ENCODE measurements around the gene CAPZA1. TPM values are rescaled to one million over a fixed set of nuclear protein-coding genes. Genes with fewer than 3 reads are reported as not detected.
A peak's percentile ranks its signal among the peaks of the same experiment; 100 is the strongest.

CAPZA1 gene
- total RNA-seq, 1 experiment from 2014 or later = 148 TPM

DNA sequence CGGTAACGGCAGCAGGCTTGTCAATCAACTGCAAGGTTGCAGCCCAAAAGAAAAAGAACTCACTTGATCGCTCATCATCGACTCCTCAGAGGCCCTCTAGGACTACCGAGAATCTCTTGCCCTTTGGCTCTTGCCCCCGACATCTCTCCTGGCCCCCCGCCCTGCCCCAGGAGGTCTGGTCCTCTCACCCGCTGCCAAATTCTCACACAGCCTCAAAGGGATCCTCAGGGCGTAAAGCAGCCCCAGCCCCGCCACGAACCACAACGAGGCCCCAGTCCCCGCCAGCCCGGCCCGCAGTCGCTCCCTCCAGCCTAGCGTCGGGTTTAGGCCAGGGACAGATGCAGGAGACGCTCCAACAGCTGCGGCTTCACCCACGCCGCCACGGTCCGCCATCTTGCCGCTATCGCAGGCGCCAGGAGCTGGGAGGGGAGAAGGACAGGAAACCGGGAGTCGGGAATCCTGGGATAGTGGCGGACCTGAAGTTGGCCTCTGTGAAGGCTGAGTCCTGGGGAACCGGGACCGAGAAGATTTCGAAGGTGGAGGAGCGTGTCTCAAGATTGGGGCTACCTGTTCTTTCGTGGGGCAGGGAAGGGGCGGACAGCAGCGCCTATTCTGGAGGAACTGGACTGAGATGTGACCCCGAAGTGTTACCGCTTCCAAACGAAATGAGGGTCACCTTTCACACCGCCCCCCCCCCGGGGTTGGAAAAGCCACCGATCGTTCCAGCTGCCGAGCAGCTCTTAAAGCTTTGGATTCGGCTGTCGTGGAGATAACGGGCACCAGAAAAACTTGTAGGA lies 713 bp upstream of the CAPZA1 start, which contains the start of gene ST7L:
Gene ST7L (minus strand): TSS at position 421 of the 797 bp plus-strand sequence. CDS start 28 bp downstream, at position 393.
- H3K27ac ChIP-seq (ENCODE audit: low read depth, low read length) = peak within 1 kb of the TSS; percentile 87
- no TSS peak for BruUV-seq (replicated peaks)
- ChIA-PET CTCF (interaction anchor here (1.0 to 1.3 kb wide), 3 partner anchors 89 to 228 kb away, joined by 3 to 8 read pairs (median 3); no protein-coding TSS in a partner anchor), RAD21 (ENCODE audit: low non-redundant PET in 1 of 2, low total read pairs in 2 of 2, uncharacterized antibody in 2 of 2, unreplicated experiment in 2 of 2) (interaction anchor here in 1 of 2 experiments (0.7 kb wide), 1 partner anchor 233 kb away, joined by 3 read pairs; no protein-coding TSS in a partner anchor), POLR2A (interaction anchor here (0.7 to 1.8 kb wide), 4 partner anchors 75 to 225 kb away, joined by 3 to 6 read pairs (median 4); no protein-coding TSS in a partner anchor)
- ATAC-seq (peak; percentile 75), DNase-seq (ENCODE audit: low read depth, low spot score) (peak; percentile 49)
- H3K4me1 ChIP-seq (ENCODE audit: control insufficient read depth in 1 of 2, insufficient read depth in 2 of 2, low read length in 2 of 2) = peaks cover 9 to 24% of the 10 kb centered on the region in 2 experiments; a peak in 3 of 4 replicates
- no peaks in the 10 kb centered on the region for H3K9me2 ChIP-seq (ENCODE audit: insufficient read depth)
- no peaks in the 10 kb centered on the region for H3K27me3 ChIP-seq (ENCODE audit: insufficient read depth, low read length)
- TF ChIP-seq POLR2AphosphoS5 (IDR thresholded peaks at IDR 0.05; ENCODE audit: low read depth, low read length) = peak; percentile 74
- TF ChIP-seq, protein P1, sequence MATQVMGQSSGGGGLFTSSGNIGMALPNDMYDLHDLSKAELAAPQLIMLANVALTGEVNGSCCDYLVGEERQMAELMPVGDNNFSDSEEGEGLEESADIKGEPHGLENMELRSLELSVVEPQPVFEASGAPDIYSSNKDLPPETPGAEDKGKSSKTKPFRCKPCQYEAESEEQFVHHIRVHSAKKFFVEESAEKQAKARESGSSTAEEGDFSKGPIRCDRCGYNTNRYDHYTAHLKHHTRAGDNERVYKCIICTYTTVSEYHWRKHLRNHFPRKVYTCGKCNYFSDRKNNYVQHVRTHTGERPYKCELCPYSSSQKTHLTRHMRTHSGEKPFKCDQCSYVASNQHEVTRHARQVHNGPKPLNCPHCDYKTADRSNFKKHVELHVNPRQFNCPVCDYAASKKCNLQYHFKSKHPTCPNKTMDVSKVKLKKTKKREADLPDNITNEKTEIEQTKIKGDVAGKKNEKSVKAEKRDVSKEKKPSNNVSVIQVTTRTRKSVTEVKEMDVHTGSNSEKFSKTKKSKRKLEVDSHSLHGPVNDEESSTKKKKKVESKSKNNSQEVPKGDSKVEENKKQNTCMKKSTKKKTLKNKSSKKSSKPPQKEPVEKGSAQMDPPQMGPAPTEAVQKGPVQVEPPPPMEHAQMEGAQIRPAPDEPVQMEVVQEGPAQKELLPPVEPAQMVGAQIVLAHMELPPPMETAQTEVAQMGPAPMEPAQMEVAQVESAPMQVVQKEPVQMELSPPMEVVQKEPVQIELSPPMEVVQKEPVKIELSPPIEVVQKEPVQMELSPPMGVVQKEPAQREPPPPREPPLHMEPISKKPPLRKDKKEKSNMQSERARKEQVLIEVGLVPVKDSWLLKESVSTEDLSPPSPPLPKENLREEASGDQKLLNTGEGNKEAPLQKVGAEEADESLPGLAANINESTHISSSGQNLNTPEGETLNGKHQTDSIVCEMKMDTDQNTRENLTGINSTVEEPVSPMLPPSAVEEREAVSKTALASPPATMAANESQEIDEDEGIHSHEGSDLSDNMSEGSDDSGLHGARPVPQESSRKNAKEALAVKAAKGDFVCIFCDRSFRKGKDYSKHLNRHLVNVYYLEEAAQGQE (IDR thresholded peaks at IDR 0.05; ENCODE audit: low read depth) = no peak
- TF ChIP-seq, protein P2, sequence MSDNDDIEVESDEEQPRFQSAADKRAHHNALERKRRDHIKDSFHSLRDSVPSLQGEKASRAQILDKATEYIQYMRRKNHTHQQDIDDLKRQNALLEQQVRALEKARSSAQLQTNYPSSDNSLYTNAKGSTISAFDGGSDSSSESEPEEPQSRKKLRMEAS (IDR thresholded peaks at IDR 0.05) = peak; percentile 45; the same call in 1 of the 2 replicates
- TF ChIP-seq SP1 (IDR thresholded peaks at IDR 0.05; ENCODE audit: low read depth) = peak; percentile 8; the same call in 1 of the 2 replicates
- TF ChIP-seq YY1 (IDR thresholded peaks at IDR 0.05; ENCODE audit: extremely low read depth, insufficient replicate concordance, low read depth, low read length) = peak; percentile 97
- TF ChIP-seq SIN3A (IDR thresholded peaks at IDR 0.05; ENCODE audit: low read depth) = peak; percentile 48; the same call in 1 of the 2 replicates
- H3K79me2 ChIP-seq (ENCODE audit: insufficient read depth, low read length) = peaks cover 89% of the 10 kb centered on the region
- peak within 1 kb of the TSS; percentile 100 for H3K9ac ChIP-seq (ENCODE audit: low read length)
- intact Hi-C loops (cut with micrococcal nuclease) = loop anchor here (1.0 to 10.0 kb wide), 3 partner anchors 114 to 228 kb away; partner anchors contain the start of gene WNT2B
- no peaks in the 10 kb centered on the region for H4K20me1 ChIP-seq (ENCODE audit: insufficient read depth)
- H3K9me3 ChIP-seq (ENCODE audit: control insufficient read depth in 1 of 2, insufficient read depth in 1 of 2, low read depth in 1 of 2, low read length in 2 of 2) = no peaks in the 10 kb centered on the region
- H2AFZ ChIP-seq (ENCODE audit: low read depth, low read length, poor library complexity, severe bottlenecking) = peak within 1 kb of the TSS; percentile 48
- peak within 1 kb of the TSS; percentile 99 for H3K4me2 ChIP-seq (ENCODE audit: low read length)
- H3K36me3 ChIP-seq (ENCODE audit: control insufficient read depth in 1 of 2, insufficient read depth in 2 of 2, low read length in 2 of 2) = peaks cover 0 to 3% of the 10 kb centered on the region in 2 experiments; a peak in 2 of 4 replicates
- H3K4me3 ChIP-seq (replicated peaks in 1 of 2; ENCODE audit: low read depth in 1 of 2, low read length in 2 of 2) = peak within 1 kb of the TSS; percentile 76 to 93
